Keratinocyte (primary cell): ENCODE results near the gene C11orf87.

Experiments used
- CTCF ChIP-seq, 3 experiments: IDR thresholded peaks in 1 of 3; conservative IDR thresholded peaks in 1 of 3; optimal IDR thresholded peaks in 1 of 3; 2 replicates in 2 of 3; 3 replicates in 1 of 3; pipeline versions ENCODE3 to v1.5.1; 2011; ENCODE audit warnings: low read length in 3 of 3, mild to moderate bottlenecking in 3 of 3, moderate library complexity in 2 of 3, control low read depth in 1 of 3, inconsistent platforms in 1 of 3; ENCODE audit not compliant: insufficient read depth in 2 of 3; ENCODE audit errors: extremely low read depth in 1 of 3
- EZH2 ChIP-seq: IDR thresholded peaks from one replicate; pipeline ENCODE4 v1.6.1; 2012; ENCODE audit warnings: inconsistent platforms, mild to moderate bottlenecking, low read length, moderate library complexity

- TF ChIP-seq CTCF (optimal IDR thresholded peaks at IDR 0.05 in 1 of 3, IDR thresholded peaks at IDR 0.05 in 1 of 3, conservative IDR thresholded peaks at IDR 0.05 in 1 of 3; ENCODE audit: extremely low read depth in 1 of 3, insufficient read depth in 2 of 3, low read length in 3 of 3) (no peak), EZH2 (no peak)
Measured at GRCh38 chr11:109401545-109401944, 20.4 kb upstream of the C11orf87 start.
